Limb (tissue), 2 donors: ENCODE data around the gene RAVER1.
"Not testable (repeated sequence)": the region's sequence is repeated elsewhere in the genome, so short reads cannot be mapped to it uniquely, and the experiment has no call there.

Experiments used
- DNase-seq, 2 donors: peaks; one replicate each; pipeline ENCODE4 v3.0.0-alpha.2; 2016; ENCODE audit errors: extremely low spot score in 2 of 2

Gene RAVER1, protein sequence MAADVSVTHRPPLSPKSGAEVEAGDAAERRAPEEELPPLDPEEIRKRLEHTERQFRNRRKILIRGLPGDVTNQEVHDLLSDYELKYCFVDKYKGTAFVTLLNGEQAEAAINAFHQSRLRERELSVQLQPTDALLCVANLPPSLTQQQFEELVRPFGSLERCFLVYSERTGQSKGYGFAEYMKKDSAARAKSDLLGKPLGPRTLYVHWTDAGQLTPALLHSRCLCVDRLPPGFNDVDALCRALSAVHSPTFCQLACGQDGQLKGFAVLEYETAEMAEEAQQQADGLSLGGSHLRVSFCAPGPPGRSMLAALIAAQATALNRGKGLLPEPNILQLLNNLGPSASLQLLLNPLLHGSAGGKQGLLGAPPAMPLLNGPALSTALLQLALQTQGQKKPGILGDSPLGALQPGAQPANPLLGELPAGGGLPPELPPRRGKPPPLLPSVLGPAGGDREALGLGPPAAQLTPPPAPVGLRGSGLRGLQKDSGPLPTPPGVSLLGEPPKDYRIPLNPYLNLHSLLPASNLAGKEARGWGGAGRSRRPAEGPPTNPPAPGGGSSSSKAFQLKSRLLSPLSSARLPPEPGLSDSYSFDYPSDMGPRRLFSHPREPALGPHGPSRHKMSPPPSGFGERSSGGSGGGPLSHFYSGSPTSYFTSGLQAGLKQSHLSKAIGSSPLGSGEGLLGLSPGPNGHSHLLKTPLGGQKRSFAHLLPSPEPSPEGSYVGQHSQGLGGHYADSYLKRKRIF

DNA sequence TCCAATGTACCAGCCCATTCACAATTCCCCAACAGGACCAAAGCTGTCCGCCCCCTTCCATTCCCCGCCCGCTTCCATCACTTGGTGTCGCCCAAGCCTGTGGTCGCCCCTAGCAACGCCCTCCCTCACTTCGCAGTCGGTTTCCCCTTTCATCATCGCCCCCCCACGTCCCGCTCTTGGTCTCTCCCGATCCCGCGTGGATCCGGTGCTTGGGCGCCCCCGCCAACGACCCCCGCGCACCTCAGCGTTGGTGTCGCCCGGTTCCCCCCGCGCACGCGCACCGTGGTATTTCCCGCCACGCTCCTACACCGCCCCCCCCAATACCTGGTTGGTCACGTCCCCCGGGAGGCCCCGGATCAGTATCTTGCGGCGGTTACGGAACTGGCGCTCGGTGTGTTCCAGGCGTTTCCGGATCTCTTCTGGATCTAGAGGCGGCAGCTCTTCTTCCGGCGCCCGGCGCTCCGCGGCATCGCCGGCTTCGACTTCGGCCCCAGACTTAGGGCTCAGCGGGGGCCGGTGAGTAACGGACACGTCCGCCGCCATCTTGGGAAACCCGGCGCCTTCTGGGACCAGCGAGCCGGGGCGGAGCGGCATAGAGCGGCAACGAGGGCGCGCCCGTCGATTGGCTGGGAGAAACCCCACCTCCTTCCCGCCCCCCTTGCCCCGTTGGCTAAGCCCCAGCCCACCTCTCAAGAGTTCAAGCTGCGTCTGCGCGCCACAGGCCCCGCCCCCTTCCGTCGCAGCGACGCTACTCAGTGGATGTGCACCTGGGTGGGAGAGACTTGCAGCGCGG lies at the start of gene RAVER1:
Gene RAVER1 (minus strand): TSS at position 565 of the 793 bp plus-strand sequence. CDS start 22 bp downstream, at position 543.
- DNase-seq, result peak; percentile 97 to 99

DNA sequence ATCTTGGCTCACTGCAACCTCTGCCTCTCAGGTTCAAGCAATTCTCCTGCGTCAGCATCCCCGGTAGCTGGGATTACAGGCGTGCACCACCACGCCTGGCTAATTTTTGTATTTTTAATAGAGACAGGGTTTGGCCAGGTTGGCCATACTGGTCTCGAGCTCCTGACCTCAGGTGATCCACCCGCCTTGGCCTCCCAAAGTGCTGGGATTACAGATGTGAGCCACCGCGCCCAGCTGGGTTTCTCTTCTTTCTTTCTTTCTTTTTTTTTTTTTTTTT lies 49.8 kb upstream of the RAVER1 start:
- not testable (repeated sequence) for DNase-seq

GRCh38 chr19:10380313-10381102 lies 47.2 kb upstream of the RAVER1 start, which contains the start of gene TYK2:
Gene TYK2 (minus strand): TSS chr19:10380572. CDS start chr19:10378406, 2,166 bp downstream.
- DNase-seq, result peak; percentile 97 to 99

GRCh38 chr19:10379880-10380312 lies 46.6 kb upstream of the RAVER1 start:
- DNase-seq, result no peak

DNA sequence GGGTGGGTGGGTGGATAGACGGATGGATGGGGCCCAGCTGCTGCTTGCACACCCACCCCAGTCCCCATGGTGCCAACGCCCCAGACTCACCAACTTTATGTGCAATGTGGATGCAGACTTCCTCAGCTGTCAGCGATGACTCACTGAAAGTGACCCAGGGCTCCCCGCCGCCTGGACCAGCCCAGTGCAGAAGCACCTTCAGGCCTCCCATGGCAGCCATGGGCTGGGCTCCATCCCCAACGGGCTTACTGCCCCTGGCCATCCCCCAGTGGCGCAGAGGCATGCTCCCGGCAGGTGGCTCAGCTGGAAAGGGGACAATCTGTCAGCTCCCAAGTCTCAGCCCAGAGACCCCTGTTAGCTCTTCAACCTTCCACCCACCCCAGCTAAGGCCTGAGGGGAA lies 44.8 kb upstream of the RAVER1 start:
- DNase-seq, result no peak

DNA sequence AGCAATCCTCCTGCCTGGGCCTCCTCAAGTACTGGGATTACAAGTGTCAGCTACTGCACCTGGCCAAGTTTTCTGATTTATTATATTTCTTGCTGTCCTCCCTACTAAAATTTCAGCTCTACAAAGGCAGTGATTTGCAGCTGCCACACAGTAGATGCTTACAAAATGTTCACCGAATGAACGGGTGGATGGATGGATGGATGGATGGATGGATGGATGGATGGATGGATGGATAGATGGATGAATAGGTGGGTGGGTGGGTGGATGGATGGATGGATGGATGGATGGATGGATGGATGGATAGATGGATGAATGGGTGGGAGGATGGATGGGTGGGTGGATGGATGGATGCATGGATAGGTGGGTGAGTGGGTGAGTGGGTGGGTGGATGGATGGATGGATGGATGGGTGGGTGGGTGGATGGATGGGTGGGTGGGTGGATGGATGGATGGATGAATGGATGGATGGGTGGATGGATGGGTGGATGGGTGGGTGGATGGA lies 43.9 kb upstream of the RAVER1 start:
- DNase-seq, result not testable (repeated sequence)

- DNase-seq, result no peak
These were observed 41.6 kb upstream of the RAVER1 start for GRCh38 chr19:10374931-10375330.

DNA sequence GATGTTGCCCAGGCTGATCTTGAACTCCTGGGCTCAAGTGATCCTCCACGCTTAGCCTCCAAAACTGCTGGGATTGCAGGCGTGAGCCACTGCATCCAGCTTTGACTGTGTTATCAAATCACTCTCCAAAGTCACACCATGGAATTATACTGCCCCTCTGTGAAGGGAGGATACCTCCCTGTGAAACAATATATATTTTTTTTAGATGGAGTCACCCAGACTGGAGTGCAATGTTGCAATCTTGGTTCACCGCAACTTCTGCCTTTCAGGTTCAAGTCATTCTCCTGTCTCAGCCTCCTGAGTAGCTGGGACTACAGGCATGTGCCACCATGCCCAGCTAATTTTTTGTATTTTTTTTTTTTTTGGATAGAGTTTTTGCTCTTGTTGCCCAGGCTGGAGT lies 39.4 kb upstream of the RAVER1 start:
- no peak for DNase-seq

DNA sequence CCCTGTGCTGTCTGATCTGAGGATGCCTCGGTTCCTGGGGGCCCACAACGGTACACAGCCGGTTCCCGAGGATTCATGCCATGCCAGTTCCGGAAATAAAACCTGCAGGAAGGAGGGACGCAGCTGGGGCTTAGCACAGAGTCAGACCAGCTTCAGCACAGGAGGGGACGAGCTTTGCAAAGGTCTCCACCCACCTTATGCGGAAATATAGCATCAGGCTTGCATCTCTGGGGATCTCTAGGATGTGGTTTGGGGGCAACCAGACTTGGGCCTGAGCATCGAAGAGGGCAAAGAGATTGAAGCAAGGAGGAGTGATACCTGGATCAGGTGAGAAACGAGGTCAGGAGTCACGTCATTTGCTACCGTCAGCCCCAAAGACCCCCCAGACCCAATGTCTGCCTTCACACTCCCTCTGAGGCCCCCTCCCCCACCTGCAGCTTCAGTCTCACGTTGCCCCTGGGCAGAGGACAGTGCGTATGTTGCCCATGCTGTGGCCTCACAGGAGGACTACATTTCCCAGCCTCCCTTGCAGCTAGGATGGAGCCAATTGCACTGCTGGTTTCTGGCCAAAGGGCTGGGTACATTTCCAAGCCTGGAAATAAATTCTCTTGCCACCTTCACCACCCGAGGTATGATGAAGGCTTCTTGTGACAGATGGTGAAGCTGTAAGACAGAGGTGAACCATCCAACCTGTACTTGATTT lies 34.9 kb upstream of the RAVER1 start:
- DNase-seq, result no peak

GRCh38 chr19:10366950-10367512 lies 33.7 kb upstream of the RAVER1 start:
- DNase-seq, result not testable (repeated sequence)

DNA sequence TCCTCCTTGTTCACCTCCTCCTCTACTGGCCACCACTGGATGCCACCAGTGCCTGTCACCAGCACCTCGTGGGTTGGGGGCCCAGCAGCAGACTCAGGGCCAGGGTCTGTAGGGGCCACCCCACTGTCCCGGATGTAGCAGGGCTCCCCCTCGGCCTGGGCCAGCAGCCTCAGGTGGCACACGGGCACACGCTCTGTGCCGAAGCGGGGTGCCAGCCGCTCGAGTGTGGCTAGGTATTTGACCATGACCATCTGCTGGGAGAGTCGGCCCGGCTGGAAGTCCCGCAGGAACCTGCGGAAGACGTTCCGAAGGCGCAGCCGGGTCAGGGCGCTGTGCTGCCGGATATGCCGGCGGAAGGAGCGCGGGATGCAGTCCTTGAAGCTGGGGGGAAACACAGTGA lies 32.2 kb upstream of the RAVER1 start:
- no peak for DNase-seq

GRCh38 chr19:10364644-10365043 lies 31.3 kb upstream of the RAVER1 start:
- no peak for DNase-seq

GRCh38 chr19:10363789-10364281 lies 30.5 kb upstream of the RAVER1 start:
- no peak for DNase-seq

DNA sequence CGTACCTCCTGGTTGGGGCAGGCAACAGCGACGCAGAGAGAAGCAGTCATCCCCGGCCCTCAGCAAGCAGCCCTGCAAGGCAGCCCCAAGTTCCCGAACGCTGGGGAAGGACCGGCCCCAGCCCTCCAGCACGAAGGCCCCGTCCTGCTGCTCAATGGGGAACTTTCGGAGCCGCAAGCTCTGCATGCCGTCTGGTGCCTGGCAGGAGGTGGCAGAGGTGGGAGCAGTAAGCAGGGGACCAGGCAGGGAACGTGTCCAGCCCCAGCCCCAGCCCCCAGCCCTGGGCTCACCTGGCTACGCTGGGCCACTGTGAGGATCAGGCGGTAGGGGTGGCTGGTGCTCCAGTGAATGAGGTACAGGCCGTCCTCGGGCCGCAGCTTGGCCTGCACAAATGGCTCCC lies 28.9 kb upstream of the RAVER1 start:
- DNase-seq, result no peak

DNA sequence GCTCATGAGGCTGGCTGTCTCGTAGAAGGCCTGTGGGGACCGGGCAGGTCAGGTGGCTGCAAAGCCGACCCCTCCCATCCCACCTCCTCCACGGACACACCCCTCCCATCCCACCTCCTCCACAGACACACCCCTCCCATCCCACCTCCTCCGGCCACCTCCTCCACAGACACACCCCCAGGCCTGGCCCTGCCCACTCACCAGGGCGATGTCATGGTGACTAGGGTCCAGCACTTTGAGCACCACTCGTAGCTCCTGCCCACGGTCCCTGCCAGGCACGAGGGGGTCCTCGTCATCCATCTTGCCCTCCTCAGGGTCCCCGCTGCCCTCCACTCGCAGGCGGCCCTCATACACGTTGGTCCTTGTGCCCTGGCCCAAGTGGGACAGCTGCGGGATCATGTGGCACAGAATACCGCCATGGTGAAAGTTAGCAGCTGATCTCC lies 28.3 kb upstream of the RAVER1 start:
- no peak for DNase-seq

- no peak for DNase-seq
These were observed 23.1 kb upstream of the RAVER1 start for GRCh38 chr19:10356431-10356830.

GRCh38 chr19:10353793-10354391 lies 20.6 kb upstream of the RAVER1 start:
- DNase-seq, result peak; percentile 19 to 87

GRCh38 chr19:10352764-10353671 lies 19.7 kb upstream of the RAVER1 start:
- DNase-seq, result peak; percentile 36 to 73
